Renal cortical epithelial cell (primary cell): ENCODE measurements around the gene METTL2B. TPM values are rescaled to one million over a fixed set of nuclear protein-coding genes. Genes with fewer than 3 reads are reported as not detected.
"Not testable (repeated sequence)": the region's sequence is repeated elsewhere in the genome, so short reads cannot be mapped to it uniquely, and the experiment has no call there.

Experiments
- DNase-seq: peaks from one replicate; pipeline ENCODE4 v3.0.0-alpha.2; 2011; ENCODE audit warnings: low read depth
- total RNA-seq: library from RNA; depleted of rRNA; stranded (reverse); fragments of >200 nt; gene quantifications from 2 replicates; pipeline ENCODE4 v1.2.3, GENCODE V29; 2014

The METTL2B gene
- total RNA-seq, 1 donor from 2014 or later = 34.8 TPM

GRCh38 chr7:128523932-128524524 lies 47.5 kb downstream of the METTL2B start:
- DNase-seq = peak; percentile 76

GRCh38 chr7:128525584-128525983 lies 49.0 kb downstream of the METTL2B start:
- DNase-seq = peak; percentile 16

- DNase-seq = not testable (repeated sequence)
Measured at GRCh38 chr7:128526062-128526466, 49.5 kb downstream of the METTL2B start.

- not testable (repeated sequence) for DNase-seq
Measured at GRCh38 chr7:128529191-128529590, 52.6 kb downstream of the METTL2B start.

GRCh38 chr7:128530121-128530854 lies 53.7 kb downstream of the METTL2B start:
- not testable (repeated sequence) for DNase-seq

- DNase-seq = no peak
Measured at GRCh38 chr7:128530855-128531104, 54.2 kb downstream of the METTL2B start.

- DNase-seq = peak; percentile 38
Measured at GRCh38 chr7:128531105-128531954, 54.8 kb downstream of the METTL2B start.

- not testable (repeated sequence) for DNase-seq
Measured at GRCh38 chr7:128531955-128532478, 55.5 kb downstream of the METTL2B start.

- DNase-seq = not testable (repeated sequence)
Measured at GRCh38 chr7:128532956-128533355, 56.4 kb downstream of the METTL2B start.

GRCh38 chr7:128537410-128537809 lies 60.9 kb downstream of the METTL2B start:
- DNase-seq = not testable (repeated sequence)

- DNase-seq = not testable (repeated sequence)
Measured at GRCh38 chr7:128542530-128542929, 66.0 kb downstream of the METTL2B start.

- not testable (repeated sequence) for DNase-seq
Measured at GRCh38 chr7:128543300-128543699, 66.8 kb downstream of the METTL2B start.

GRCh38 chr7:128546319-128546851 lies 69.8 kb downstream of the METTL2B start:
- DNase-seq = not testable (repeated sequence)

GRCh38 chr7:128550920-128551319 lies 74.4 kb downstream of the METTL2B start:
- DNase-seq = no peak

- DNase-seq = not testable (repeated sequence)
Measured at GRCh38 chr7:128554394-128554793, 77.8 kb downstream of the METTL2B start.

Other genes with a start within 250 kb of the METTL2B start
- not detected in 2 replicates for gene LEP, start 235.5 kb upstream of the METTL2B start, total RNA-seq
- gene RBM28, start 132.8 kb upstream of the METTL2B start, total RNA-seq = 13.4 and 22.0 TPM in 2 replicates
- gene PRRT4, start 115.1 kb upstream of the METTL2B start, total RNA-seq = 0.17 TPM in 1 of 2 replicates, not detected in the other
- 36.8 and 40.1 TPM in 2 replicates for gene IMPDH1, start 66.8 kb upstream of the METTL2B start, total RNA-seq
- 20.5 and 24.2 TPM in 2 replicates for gene HILPDA, start 20.9 kb upstream of the METTL2B start, total RNA-seq
- gene GARIN1A, start 195.5 kb downstream of the METTL2B start, total RNA-seq = 0.17 and 0.60 TPM in 2 replicates